ENCODE results near the gene PRR36. TPM values are rescaled to one million over a fixed set of nuclear protein-coding genes. Genes with fewer than 3 reads are reported as not detected.
A peak's percentile ranks its signal among the peaks of the same experiment; 100 is the strongest.

The PRR36 gene
- total and polyA plus RNA-seq, 2 donors (not counting 1 experiment from before 2014, with no cell fraction given), result 0.01 TPM; not detected in 1

GRCh38 chr19:7868326-7868670, 5.9 kb downstream of the PRR36 start:
- Histone ChIP-seq H3K79me2 (ENCODE audit: control insufficient read depth, insufficient read depth, low read length) (no peaks in the 10 kb centered on the region), H3K9me3 (ENCODE audit: control extremely low read depth in 1 of 3, control insufficient read depth in 2 of 3, insufficient read depth in 1 of 3, low read length in 2 of 3) (peaks cover 0 to 65% (median 0%) of the 10 kb centered on the region in 3 donors), H3K27me3 (replicated peaks in 1 of 4; ENCODE audit: control extremely low read depth in 1 of 4, control insufficient read depth in 3 of 4, insufficient read depth in 4 of 4, low read length in 3 of 4) (peaks cover 0 to 82% (median 26%) of the 10 kb centered on the region in 4 experiments), H2AFZ (ENCODE audit: insufficient read depth, low read depth, low read length, poor library complexity, severe bottlenecking) (peak overlapping the region; percentile 84), H3K36me3 (replicated peaks in 1 of 2; ENCODE audit: control extremely low read depth in 1 of 2, control insufficient read depth in 1 of 2, extremely low read depth in 1 of 2, insufficient read depth in 2 of 2, low read length in 1 of 2) (no peaks in the 10 kb centered on the region), H3K4me1 (ENCODE audit: control insufficient read depth in 2 of 2, insufficient read depth in 2 of 2, low read length in 2 of 2) (peaks cover 37 to 46% of the 10 kb centered on the region in 2 donors), H3K9ac (ENCODE audit: low read length) (peak overlapping the region; percentile 74), H3K4me3 (ENCODE audit: control extremely low read depth in 1 of 5, extremely low read depth in 1 of 5, insufficient read depth in 1 of 5, low read depth in 2 of 5, low read length in 4 of 5) (peak overlapping the region in 3 of 5 experiments; percentile 52 to 63 (median 60)), H3K4me2 (replicated peaks; ENCODE audit: low read depth, low read length, poor library complexity, severe bottlenecking) (peak overlapping the region; percentile 98), H3K27ac (ENCODE audit: low read length in 2 of 2) (no peak overlapping the region), H4K20me1 (ENCODE audit: control insufficient read depth, insufficient read depth, low read length, poor library complexity, severe bottlenecking) (peaks cover 11% of the 10 kb centered on the region)
- Mint-ChIP-seq H3K9me3 (ENCODE audit: insufficient read depth) (peaks cover 4% of the 10 kb centered on the region), H3K4me1 (peaks cover 34% of the 10 kb centered on the region), H3K4me3 (peak overlapping the region; percentile 86), H3K27me3 (peaks cover 31% of the 10 kb centered on the region), H3K27ac (no peak overlapping the region)
- 10% methylated on average over 21 of the region's 21 CpGs for WGBS (ENCODE audit: insufficient coverage)
- ChIA-PET POLR2A (no interaction called here), CTCF (interaction anchor here (0.9 to 2.0 kb wide), 7 partner anchors 15 to 188 kb away, joined by 3 to 15 read pairs (median 9); partner anchors contain the start of genes MAP2K7, SNAPC2 and TRAPPC5)
- ATAC-seq (ENCODE audit: low read depth) (no peak), DNase-seq (no peak)
- intact Hi-C loops (cut with micrococcal nuclease), result loop anchor here (2.0 kb wide), 1 partner anchor 75 kb away; the partner anchor contains the start of gene TIMM44
- no peak for TF ChIP-seq CTCF (IDR thresholded peaks at IDR 0.05)
- no peak for TF ChIP-seq EZH2 (IDR thresholded peaks at IDR 0.05; ENCODE audit: borderline replicate concordance, insufficient read depth, low read depth, low read length, poor library complexity, severe bottlenecking)

GRCh38 chr19:7867092-7867844, 6.9 kb downstream of the PRR36 start:
- POLR2A ChIA-PET, result no interaction called here
- Mint-ChIP-seq H3K4me3 (no peak overlapping the region), H3K4me1 (peaks cover 31% of the 10 kb centered on the region), H3K27me3 (peaks cover 26% of the 10 kb centered on the region), H3K9me3 (ENCODE audit: insufficient read depth) (peaks cover 4% of the 10 kb centered on the region), H3K27ac (no peak overlapping the region)
- intact Hi-C loops (cut with micrococcal nuclease), result no loop called here
- H3K27ac ChIP-seq (ENCODE audit: low read length in 2 of 2), result no peak overlapping the region
- no peak overlapping the region for H3K4me3 ChIP-seq (ENCODE audit: control extremely low read depth in 1 of 5, extremely low read depth in 1 of 5, insufficient read depth in 1 of 5, low read depth in 2 of 5, low read length in 4 of 5)
- H3K9ac ChIP-seq (ENCODE audit: low read length), result no peak overlapping the region
- H3K4me1 ChIP-seq (ENCODE audit: control insufficient read depth in 2 of 2, insufficient read depth in 2 of 2, low read length in 2 of 2), result peaks cover 41 to 42% of the 10 kb centered on the region in 2 donors
- peaks cover 0 to 77% (median 19%) of the 10 kb centered on the region in 4 experiments for H3K27me3 ChIP-seq (replicated peaks in 1 of 4; ENCODE audit: control extremely low read depth in 1 of 4, control insufficient read depth in 3 of 4, insufficient read depth in 4 of 4, low read length in 3 of 4)
- TF ChIP-seq EZH2 (IDR thresholded peaks at IDR 0.05; ENCODE audit: borderline replicate concordance, insufficient read depth, low read depth, low read length, poor library complexity, severe bottlenecking), result no peak
- TF ChIP-seq CTCF (IDR thresholded peaks at IDR 0.05), result no peak
- ATAC-seq (ENCODE audit: low read depth), result no peak
- H4K20me1 ChIP-seq (ENCODE audit: control insufficient read depth, insufficient read depth, low read length, poor library complexity, severe bottlenecking), result peaks cover 11% of the 10 kb centered on the region
- no peaks in the 10 kb centered on the region for H3K79me2 ChIP-seq (ENCODE audit: control insufficient read depth, insufficient read depth, low read length)
- DNase-seq, result no peak
- H3K9me3 ChIP-seq (ENCODE audit: control extremely low read depth in 1 of 3, control insufficient read depth in 2 of 3, insufficient read depth in 1 of 3, low read length in 2 of 3), result peaks cover 0 to 56% (median 0%) of the 10 kb centered on the region in 3 donors
- CTCF ChIA-PET, result no interaction called here
- H3K4me2 ChIP-seq (replicated peaks; ENCODE audit: low read depth, low read length, poor library complexity, severe bottlenecking), result no peak overlapping the region
- H3K36me3 ChIP-seq (replicated peaks in 1 of 2; ENCODE audit: control extremely low read depth in 1 of 2, control insufficient read depth in 1 of 2, extremely low read depth in 1 of 2, insufficient read depth in 2 of 2, low read length in 1 of 2), result no peaks in the 10 kb centered on the region
- WGBS (ENCODE audit: insufficient coverage), result 91% methylated on average over 9 of the region's 9 CpGs
- H2AFZ ChIP-seq (ENCODE audit: insufficient read depth, low read depth, low read length, poor library complexity, severe bottlenecking), result no peak overlapping the region
